GM12878 (cell line): Measurements from ENCODE around the gene PLXNB2. TPM values are rescaled to one million over a fixed set of nuclear protein-coding genes. Genes with fewer than 3 reads are reported as not detected.

Experiments
- ATAC-seq: fragments of 200-7000 bp; cut with Tn5 transposase; 3 replicates; pipeline ENCODE4 v1.9.1; 2020; ENCODE audit warnings: mild to moderate bottlenecking, moderate library complexity
- BruUV-seq: library from RNA; stranded (reverse); fragments of 400-500 nt; replicated peaks from 2 replicates; lab custom pipeline; 2021; lab: Mats Ljungman, UMichigan
- CTCF ChIA-PET: fragments of 300-600 bp; sonication (Branson Sonifier 250); formaldehyde crosslinking; extraction: SDS; loops from one replicate; lab custom pipeline; 2021; ENCODE audit warnings: inconsistent platforms; lab: Yijun Ruan, JAX
- POLR2A ChIA-PET: fragments of 350-600 bp; formaldehyde crosslinking; extraction: SDS; loops from one replicate; lab custom pipeline; 2021; ENCODE audit warnings: inconsistent platforms; lab: Charles Lee
- RAD21 ChIA-PET: fragments of 300-600 bp; sonication (Branson Sonifier 250); formaldehyde crosslinking; loops from one replicate; lab custom pipeline; 2023; ENCODE audit warnings: antibody characterized with exemption; ENCODE audit not compliant: unreplicated experiment; lab: Charles Lee
- SMC1A ChIA-PET: fragments of 300-600 bp; sonication (Branson Sonifier 250); formaldehyde crosslinking; loops from one replicate; lab custom pipeline; 2023; ENCODE audit not compliant: unreplicated experiment, uncharacterized antibody; lab: Charles Lee
- DNase-seq: peaks from one replicate; pipeline ENCODE4 v3.0.0-alpha.2; 2011; ENCODE audit warnings: low read depth, low spot score
- FAIRE-seq: peaks from 3 replicates; lab custom pipeline; 2011; peaks lifted over from hg19 to GRCh38; lab: Jason Lieb, UNC
- H2AFZ ChIP-seq: 2 replicates; pipeline ENCODE4 v1.6.0; 2011; ENCODE audit warnings: low read depth, low read length, control low read depth; ENCODE audit not compliant: control insufficient read depth
- H3K27ac ChIP-seq: 2 replicates; pipeline ENCODE4 v1.5.1; 2011; ENCODE audit warnings: control low read depth; ENCODE audit not compliant: control insufficient read depth, insufficient read depth
- H3K27me3 ChIP-seq, 2 experiments: replicated peaks in 1 of 2; 2 replicates each; pipeline versions ENCODE4 v1.6.0 to v1.6.1; 2011; ENCODE audit warnings: low read length in 1 of 2; ENCODE audit not compliant: control insufficient read depth in 2 of 2, insufficient read depth in 2 of 2
- H3K36me3 ChIP-seq, 2 experiments: 2 replicates each; pipeline ENCODE4 v1.5.1; 2011; ENCODE audit warnings: low read length in 1 of 2; ENCODE audit not compliant: control insufficient read depth in 2 of 2, insufficient read depth in 2 of 2
- H3K4me1 ChIP-seq: 2 replicates; pipeline ENCODE4 v1.6.1; 2011; ENCODE audit warnings: mild to moderate bottlenecking, low read length, moderate library complexity, mixed read lengths; ENCODE audit not compliant: control insufficient read depth, insufficient read depth
- H3K4me2 ChIP-seq: 2 replicates; pipeline ENCODE4 v1.6.0; 2011; ENCODE audit warnings: control low read depth; ENCODE audit not compliant: control insufficient read depth, insufficient read depth
- H3K4me3 ChIP-seq: fragments of 200-600 bp; sonication (generic); 2 replicates; pipeline ENCODE4 v1.5.1; 2016
- H3K79me2 ChIP-seq: 2 replicates; pipeline ENCODE4 v1.6.0; 2011; ENCODE audit warnings: low read length; ENCODE audit not compliant: control insufficient read depth, insufficient read depth
- H3K9ac ChIP-seq: 2 replicates; pipeline ENCODE4 v1.8.0; 2011; ENCODE audit warnings: low read length, control low read depth, mixed read lengths; ENCODE audit not compliant: control insufficient read depth, insufficient read depth
- H3K9me3 ChIP-seq: replicated peaks from 3 replicates; pipeline ENCODE4 v1.5.1; 2011; ENCODE audit warnings: mild to moderate bottlenecking, low read length; ENCODE audit not compliant: control insufficient read depth, insufficient read depth
- H4K20me1 ChIP-seq: 2 replicates; pipeline ENCODE4 v1.6.0; 2011; ENCODE audit not compliant: control insufficient read depth, insufficient read depth
- ATF2 ChIP-seq: IDR thresholded peaks from 2 replicates; pipeline ENCODE4 v1.6.1; 2012; ENCODE audit warnings: low read length, inconsistent platforms
- CBFB ChIP-seq: IDR thresholded peaks from 2 replicates; pipeline ENCODE4 v1.6.1; 2016; ENCODE audit warnings: antibody characterized with exemption, low read depth
- CEBPB ChIP-seq, 2 experiments: fragments of 150-350 bp in 1 of 2; IDR thresholded peaks; 2 replicates each; pipeline ENCODE4 v1.6.1; 2012 to 2014; ENCODE audit warnings: low read depth in 2 of 2, low read length in 2 of 2, borderline replicate concordance in 1 of 2, inconsistent platforms in 1 of 2
- GATAD2B ChIP-seq: fragments of 450-650 bp; conservative IDR thresholded peaks from 2 replicates; pipeline ENCODE4 v1.6.1; 2017; ENCODE audit warnings: low read depth, mild to moderate bottlenecking, moderate library complexity
- MLLT1 ChIP-seq: fragments of 450-650 bp; IDR thresholded peaks from 2 replicates; pipeline ENCODE4 v1.6.1; 2016; ENCODE audit warnings: mild to moderate bottlenecking
- MTA2 ChIP-seq: fragments of 450-650 bp; IDR thresholded peaks from 2 replicates; pipeline ENCODE4 v1.6.1; 2016; ENCODE audit warnings: low read depth, mild to moderate bottlenecking, moderate library complexity
- NFXL1 ChIP-seq: fragments of 450-650 bp; IDR thresholded peaks from 2 replicates; pipeline ENCODE4 v1.6.1; 2017; ENCODE audit warnings: antibody characterized with exemption, mild to moderate bottlenecking, borderline replicate concordance
- POLR2A ChIP-seq: IDR thresholded peaks from 2 replicates; pipeline ENCODE4 v1.6.1; 2011; ENCODE audit warnings: low read depth, mild to moderate bottlenecking, low read length
- RB1 ChIP-seq: fragments of 450-650 bp; formaldehyde crosslinking; IDR thresholded peaks from 2 replicates; pipeline ENCODE4 v1.6.1; 2017; ENCODE audit warnings: mild to moderate bottlenecking, borderline replicate concordance
- SRF ChIP-seq, 2 experiments: IDR thresholded peaks; 2 replicates each; pipeline ENCODE4 v1.6.1; 2011; ENCODE audit warnings: low read depth in 2 of 2, low read length in 2 of 2, mild to moderate bottlenecking in 1 of 2, moderate library complexity in 1 of 2
- STAT1 ChIP-seq: fragments of 450-650 bp; conservative IDR thresholded peaks from 2 replicates; pipeline ENCODE4 v1.6.1; 2014; ENCODE audit warnings: antibody characterized with exemption, mild to moderate bottlenecking
- SUZ12 ChIP-seq: fragments of 200-600 bp; sonication (generic); IDR thresholded peaks from one replicate; pipeline ENCODE4 v1.6.1; 2018; ENCODE audit warnings: antibody characterized with exemption, mild to moderate bottlenecking; ENCODE audit not compliant: unreplicated experiment
- ZBTB4 ChIP-seq: fragments of 450-650 bp; formaldehyde crosslinking; IDR thresholded peaks from 2 replicates; pipeline ENCODE4 v1.4.0; 2022; ENCODE audit warnings: mild to moderate bottlenecking, moderate library complexity
- WGBS: methylation state at CpG from one replicate; pipeline ENCODE4 v1.1.6; 2016; ENCODE audit warnings: low lambda C conversion rate; ENCODE audit not compliant: insufficient replicate concordance, insufficient coverage; ENCODE audit errors: missing lambda C conversion rate; 5-methylcytosine and 5-hydroxymethylcytosine counted together
- in situ Hi-C: fragments of 300-500 bp; cut with MboI; formaldehyde crosslinking; loops from 9 replicates; pipeline ENCODE4 v1.14.3; 2018; ENCODE audit warnings: mixed read lengths
- intact Hi-C: fragments of 100-400 bp; cut with micrococcal nuclease; formaldehyde crosslinking; loops from one replicate; pipeline ENCODE4 v1.14.2; 2022; ENCODE audit not compliant: unreplicated experiment
- polyA plus RNA-seq, 11 experiments: library from polyadenylated mRNA; depleted of rRNA in 4 of 11; unstranded in 6 of 11; stranded (reverse) in 5 of 11; fragments of >200 nt; fragmentation: Nextera tagmentation in 4 of 11; fragmentation: Illumina TruSeq in 1 of 11; extraction: Ambion mirVana in 4 of 11; extraction: Trizol in 1 of 11; gene quantifications; 1 replicate in 1 of 11; 2 replicates in 10 of 11; pipeline versions ENCODE4 v1.2.1 to v1.2.3, GENCODE V29; 2011 to 2016; ENCODE audit warnings: inconsistent platforms in 2 of 11, missing spikeins in 2 of 11, low read depth in 1 of 11
- total RNA-seq, 4 experiments: library from RNA; depleted of rRNA in 3 of 4; stranded (reverse); fragments of >200 nt in 3 of 4; fragmentation: Illumina TruSeq in 1 of 4; extraction: Trizol in 1 of 4; gene quantifications; 2 replicates each; pipeline versions ENCODE4 v1.2.1 to v1.2.3, GENCODE V29; 2013 to 2021

PLXNB2 gene
- total and polyA plus RNA-seq, 10 of the 15 experiments (the other 5 are each of a cell fraction or from before 2014, with no cell fraction given) = 0.68 to 134 (median 41.9) TPM

GRCh38 chr22:50229370-50229769, 78.1 kb downstream of the PLXNB2 start:
- H3K79me2 ChIP-seq = no peaks in the 10 kb centered on the region; the same call in 1 of the 2 replicates
- H3K9me3 ChIP-seq = no peaks in the 10 kb centered on the region
- ATAC-seq = no peak
- peaks cover 0 to 14% of the 10 kb centered on the region in 2 experiments; a peak in 3 of 4 replicates for H3K36me3 ChIP-seq
- in situ Hi-C loops = no loop called here
- BruUV-seq = no TSS peak
- ChIA-PET CTCF (no interaction called here), POLR2A (no interaction called here), SMC1A (no interaction called here)
- no peak overlapping the region for H3K9ac ChIP-seq
- no peaks in the 10 kb centered on the region for H3K27me3 ChIP-seq
- no peaks in the 10 kb centered on the region for H3K4me1 ChIP-seq
- intact Hi-C loops = no loop called here
- H3K4me2 ChIP-seq = no peak overlapping the region
- TF ChIP-seq NFXL1 = no peak
- TF ChIP-seq CEBPB (IDR thresholded peaks at IDR 0.05; ENCODE audit: borderline replicate concordance in 1 of 2, low read depth in 2 of 2, low read length in 2 of 2) = no peak
- no peak for TF ChIP-seq ZBTB4 (CRISPR knock-in tag)
- no peak for TF ChIP-seq SRF (IDR thresholded peaks at IDR 0.05; ENCODE audit: low read depth in 2 of 2, low read length in 2 of 2)
- TF ChIP-seq ATF2 = no peak
- TF ChIP-seq CBFB = no peak
- no peak for TF ChIP-seq MTA2
- TF ChIP-seq MLLT1 = no peak
- no peak for TF ChIP-seq SUZ12
- TF ChIP-seq RB1 = no peak
- TF ChIP-seq GATAD2B = no peak
- no peak for TF ChIP-seq STAT1
- no peak for TF ChIP-seq POLR2A
- TF ChIP-seq, all 136 proteins: peak for 0
- DNase-seq (no peak), FAIRE-seq (no peak)
- Histone ChIP-seq H2AFZ (no peak overlapping the region), H4K20me1 (no peaks in the 10 kb centered on the region), H3K27ac (no peak overlapping the region), H3K4me3 (no peak overlapping the region)
- WGBS = 92% methylated on average over 16 of the region's 16 CpGs
- RAD21 ChIA-PET = no interaction called here
